MCF 10A (cell line): ENCODE measurements around the gene MTG2. TPM values are rescaled to one million over a fixed set of nuclear protein-coding genes. Genes with fewer than 3 reads are reported as not detected.

Experiments used
- BruUV-seq: library from RNA; stranded (reverse); fragments of 400-500 nt; replicated peaks from 2 replicates; lab custom pipeline; 2021; lab: Mats Ljungman, UMichigan
- CTCF ChIA-PET: fragments of 300-600 bp; sonication (Branson Sonifier 250); formaldehyde crosslinking; extraction: SDS; loops from one replicate; lab custom pipeline; 2021; ENCODE audit warnings: antibody characterized with exemption, inconsistent platforms; lab: Yijun Ruan, JAX
- POLR2A ChIA-PET: fragments of 300-600, 350-650 bp; sonication (Branson Sonifier 250); formaldehyde crosslinking; extraction: SDS; loops from one replicate; lab custom pipeline; 2020; ENCODE audit warnings: antibody characterized with exemption, inconsistent platforms; lab: Yijun Ruan, JAX
- DNase-seq: peaks from one replicate; pipeline ENCODE4 v3.0.0-alpha.2; 2018; ENCODE audit not compliant: unreplicated experiment
- H3K27ac Mint-ChIP-seq: one replicate; pipeline ENCODE4 v1.8.0; 2022; ENCODE audit warnings: mild to moderate bottlenecking, low read depth, mixed read lengths; ENCODE audit not compliant: unreplicated experiment
- H3K27me3 Mint-ChIP-seq: one replicate; pipeline ENCODE4 v1.8.0; 2022; ENCODE audit warnings: mixed read lengths; ENCODE audit not compliant: insufficient read depth, unreplicated experiment
- H3K36me3 Mint-ChIP-seq: one replicate; pipeline ENCODE4 v1.8.0; 2022; ENCODE audit warnings: mild to moderate bottlenecking, moderate library complexity, mixed read lengths; ENCODE audit not compliant: insufficient read depth, unreplicated experiment
- H3K4me1 Mint-ChIP-seq: one replicate; pipeline ENCODE4 v1.8.0; 2022; ENCODE audit warnings: mixed read lengths; ENCODE audit not compliant: insufficient read depth, unreplicated experiment
- H3K4me3 Mint-ChIP-seq: one replicate; pipeline ENCODE4 v1.8.0; 2022; ENCODE audit warnings: mild to moderate bottlenecking, moderate library complexity, mixed read lengths; ENCODE audit not compliant: unreplicated experiment
- H3K9me3 Mint-ChIP-seq: one replicate; pipeline ENCODE4 v1.8.0; 2022; ENCODE audit warnings: mixed read lengths; ENCODE audit not compliant: unreplicated experiment
- CTCF ChIP-seq: fragments of 200-600 bp; IDR thresholded peaks from one replicate; pipeline ENCODE4 v1.8.0; 2022; ENCODE audit warnings: antibody characterized with exemption, mild to moderate bottlenecking; ENCODE audit not compliant: unreplicated experiment
- intact Hi-C: fragments of 100-400 bp; cut with micrococcal nuclease; formaldehyde crosslinking; loops from 2 replicates; pipeline ENCODE4 v1.14.1; 2022
- total RNA-seq: library from RNA; stranded (reverse); gene quantifications from 2 replicates; pipeline ENCODE4 v1.2.3, GENCODE V29; 2022

Gene MTG2
- total RNA-seq, 1 experiment from 2014 or later = 61.0 TPM

- H3K36me3 Mint-ChIP-seq = peaks cover 18% of the 10 kb centered on the region
- TF ChIP-seq CTCF = no peak
- intact Hi-C loops = no loop called here
- H3K9me3 Mint-ChIP-seq = no peaks in the 10 kb centered on the region
- H3K4me1 Mint-ChIP-seq = peaks cover 36% of the 10 kb centered on the region
- no peaks in the 10 kb centered on the region for H3K27me3 Mint-ChIP-seq
- DNase-seq = no peak
- BruUV-seq = no TSS peak
- ChIA-PET CTCF (no interaction called here), POLR2A (interaction anchor here (1.1 to 1.4 kb wide), 3 partner anchors 9 to 24 kb away, joined by 3 to 5 read pairs (median 3); partner anchors contain the start of genes MTG2 and SS18L1)
- no peak overlapping the region for H3K4me3 Mint-ChIP-seq
- H3K27ac Mint-ChIP-seq = no peak overlapping the region
Measured at GRCh38 chr20:62159052-62159451, 23.8 kb upstream of the MTG2 start.

GRCh38 chr20:62159839-62160238 is 23.0 kb upstream of the MTG2 start:
- ChIA-PET POLR2A (interaction anchor here (1.4 to 1.5 kb wide), 2 partner anchors 23 to 93 kb away, joined by 3 to 4 read pairs; partner anchors contain the start of gene MTG2), CTCF (interaction anchor here (0.6 kb wide), 1 partner anchor 11 kb away, joined by 3 read pairs; no protein-coding TSS in a partner anchor)
- no peak for TF ChIP-seq CTCF
- Mint-ChIP-seq H3K4me1 (peaks cover 32% of the 10 kb centered on the region), H3K27me3 (no peaks in the 10 kb centered on the region), H3K9me3 (no peaks in the 10 kb centered on the region), H3K27ac (peak overlapping the region; percentile 67), H3K36me3 (peaks cover 15% of the 10 kb centered on the region), H3K4me3 (peak overlapping the region; percentile 62)
- BruUV-seq = no TSS peak
- intact Hi-C loops = no loop called here
- DNase-seq = peak; percentile 85

DNA sequence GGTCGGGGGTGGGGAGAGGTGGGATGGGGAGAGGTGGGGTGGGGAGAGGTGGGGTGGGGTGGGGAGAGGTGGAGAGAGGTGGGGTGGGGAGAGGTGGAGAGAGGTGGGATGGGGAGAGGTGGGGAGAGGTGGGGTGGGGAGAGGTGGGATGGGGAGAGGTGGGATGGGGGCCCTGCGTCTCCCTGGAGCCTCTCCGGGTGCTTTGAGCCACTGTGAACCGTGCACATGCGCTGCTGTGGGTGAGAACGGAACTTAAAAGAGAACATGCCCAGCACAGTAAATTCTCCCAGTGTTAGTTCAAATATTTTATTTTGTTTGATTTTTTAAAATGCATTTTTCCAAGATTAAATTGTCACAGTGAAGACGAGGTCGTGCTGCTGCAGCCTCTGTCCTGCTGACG is 22.6 kb upstream of the MTG2 start:
- no peak for DNase-seq
- peaks cover 17% of the 10 kb centered on the region for H3K36me3 Mint-ChIP-seq
- H3K4me1 Mint-ChIP-seq = peaks cover 28% of the 10 kb centered on the region
- peak overlapping the region; percentile 62 for H3K4me3 Mint-ChIP-seq
- no peaks in the 10 kb centered on the region for H3K9me3 Mint-ChIP-seq
- intact Hi-C loops = no loop called here
- ChIA-PET POLR2A (interaction anchor here (0.6 to 1.9 kb wide), 3 partner anchors 27 to 778 kb away, joined by 3 to 4 read pairs (median 4); partner anchors contain the start of gene GID8), CTCF (interaction anchor here (0.6 kb wide), 1 partner anchor 11 kb away, joined by 3 read pairs; no protein-coding TSS in a partner anchor)
- H3K27me3 Mint-ChIP-seq = no peaks in the 10 kb centered on the region
- no peak for TF ChIP-seq CTCF
- H3K27ac Mint-ChIP-seq = peak overlapping the region; percentile 67
- BruUV-seq = no TSS peak

DNA sequence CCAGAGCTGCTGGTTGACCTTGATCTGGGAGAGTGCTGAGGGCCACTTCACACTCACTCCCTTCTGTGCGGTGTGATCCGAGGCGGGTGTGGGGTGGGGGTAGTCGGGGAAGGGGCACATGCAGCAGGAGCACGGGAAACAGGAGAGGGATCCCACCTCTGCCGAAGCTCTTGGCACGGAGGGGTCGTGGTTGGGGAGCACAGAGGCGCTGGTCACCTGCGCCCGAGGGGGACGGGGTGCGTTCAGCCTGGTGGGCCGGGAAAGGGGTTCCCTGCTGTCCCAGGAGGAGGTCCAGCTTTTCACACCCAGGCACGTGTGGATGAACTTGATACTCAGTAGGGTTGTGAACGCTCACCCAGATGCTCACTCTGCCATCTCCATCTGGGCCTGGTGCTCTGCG is 22.0 kb upstream of the MTG2 start:
- Mint-ChIP-seq H3K27me3 (no peaks in the 10 kb centered on the region), H3K4me1 (peaks cover 22% of the 10 kb centered on the region), H3K4me3 (peak overlapping the region; percentile 47), H3K36me3 (peaks cover 13% of the 10 kb centered on the region), H3K27ac (peak overlapping the region; percentile 65), H3K9me3 (no peaks in the 10 kb centered on the region)
- intact Hi-C loops = no loop called here
- no peak for DNase-seq
- no peak for TF ChIP-seq CTCF
- ChIA-PET POLR2A (interaction anchor here (0.6 to 1.9 kb wide), 3 partner anchors 27 to 777 kb away, joined by 3 to 4 read pairs (median 4); partner anchors contain the start of gene GID8), CTCF (no interaction called here)
- BruUV-seq = no TSS peak
